Uterus (tissue), 4 donors: Measurements from ENCODE around the gene SMIM10L2A. TPM values are rescaled to one million over a fixed set of nuclear protein-coding genes. Genes with fewer than 3 reads are reported as not detected.
A peak's percentile ranks its signal among the peaks of the same experiment; 100 is the strongest.
"Not testable (repeated sequence)": the region's sequence is repeated elsewhere in the genome, so short reads cannot be mapped to it uniquely, and the experiment has no call there.

Experiments used
- DNase-seq, 2 donors: peaks; one replicate each; pipeline ENCODE4 v3.0.0-alpha.2; 2019 to 2020
- H3K27ac ChIP-seq, 2 donors: fragments of 200-600 bp; sonication (generic); 1 replicate in 1 of 2; 2 replicates in 1 of 2; pipeline ENCODE4 v1.5.1; 2016 to 2018
- H3K27me3 ChIP-seq, 2 donors: fragments of 200-600 bp; sonication (generic); one replicate each; pipeline ENCODE4 v1.5.1; 2018 to 2019; ENCODE audit warnings: control low read depth in 1 of 2
- H3K36me3 ChIP-seq, 2 donors: fragments of 200-600 bp; sonication (generic); one replicate each; pipeline ENCODE4 v1.5.1; 2019; ENCODE audit warnings: control low read depth in 1 of 2
- H3K4me1 ChIP-seq, 2 donors: fragments of 200-600 bp; sonication (generic); one replicate each; pipeline ENCODE4 v1.5.1; 2018 to 2019; ENCODE audit warnings: control low read depth in 1 of 2
- H3K4me3 ChIP-seq, 2 donors: fragments of 200-600 bp; sonication (generic); 1 replicate in 1 of 2; 2 replicates in 1 of 2; pipeline ENCODE4 v1.5.1; 2018 to 2019; ENCODE audit warnings: mild to moderate bottlenecking in 1 of 2
- H3K9me3 ChIP-seq, 2 donors: fragments of 200-600 bp; sonication (generic); one replicate each; pipeline ENCODE4 v1.5.1; 2019; ENCODE audit warnings: control low read depth in 1 of 2
- CTCF ChIP-seq, 4 experiments: fragments of 200-600 bp in 2 of 4; fragments of 450-650 bp in 2 of 4; sonication (generic) in 2 of 4; IDR thresholded peaks; one replicate each; pipeline ENCODE4 v1.5.1; 2016 to 2019; ENCODE audit warnings: antibody characterized with exemption in 4 of 4, mild to moderate bottlenecking in 2 of 4, moderate library complexity in 1 of 4
- POLR2A ChIP-seq, 2 donors: fragments of 450-650 bp; IDR thresholded peaks; one replicate each; pipeline ENCODE4 v1.6.1; 2016; ENCODE audit warnings: antibody characterized with exemption in 2 of 2, mild to moderate bottlenecking in 1 of 2, moderate library complexity in 1 of 2
- intact Hi-C: fragments of 100-400 bp; cut with DNase I; formaldehyde crosslinking; loops from one replicate; pipeline ENCODE4 v1.15.1; 2023; ENCODE audit warnings: low total_unique reads
- total RNA-seq, 4 donors: library from RNA; depleted of rRNA in 3 of 4; stranded (reverse); fragments of >200 nt in 3 of 4; gene quantifications; one replicate each; pipeline versions ENCODE4 v1.1.0 to v1.2.4, GENCODE V29; 2014 to 2023
- donor health status: DM: yes; HTN: yes; CAD: no.

SMIM10L2A gene
- total RNA-seq, 4 donors from 2014 or later, result 0.26 to 3.5 (median 2.8) TPM; not detected in 1

GRCh38 chrX:135453381-135453780, 31.6 kb downstream of the SMIM10L2A start:
- no peaks in the 10 kb centered on the region for H3K36me3 ChIP-seq
- no peaks in the 10 kb centered on the region for H3K9me3 ChIP-seq
- intact Hi-C loops, result no loop called here
- no peak overlapping the region for H3K4me3 ChIP-seq
- no peak for DNase-seq
- no peaks in the 10 kb centered on the region for H3K27me3 ChIP-seq
- no peak overlapping the region for H3K27ac ChIP-seq
- H3K4me1 ChIP-seq, result no peaks in the 10 kb centered on the region
- TF ChIP-seq POLR2A (IDR thresholded peaks at IDR 0.05) (no peak), CTCF (IDR thresholded peaks at IDR 0.05) (no peak)

GRCh38 chrX:135454816-135455215, 33.1 kb downstream of the SMIM10L2A start:
- no peak overlapping the region for H3K4me3 ChIP-seq

GRCh38 chrX:135461756-135462155, 40.0 kb downstream of the SMIM10L2A start:
- H3K36me3 ChIP-seq, H3K4me1 ChIP-seq, H3K4me3 ChIP-seq, H3K9me3 ChIP-seq, intact Hi-C loops, DNase-seq, H3K27ac ChIP-seq, H3K27me3 ChIP-seq: not testable (repeated sequence)

More at GRCh38 chrX:135454816-135455215, 33.1 kb downstream of the SMIM10L2A start:
- H3K27me3 ChIP-seq, result no peaks in the 10 kb centered on the region
- no peak overlapping the region for H3K27ac ChIP-seq
- intact Hi-C loops, result no loop called here
- no peak for DNase-seq
- H3K9me3 ChIP-seq, result no peaks in the 10 kb centered on the region
- no peaks in the 10 kb centered on the region for H3K4me1 ChIP-seq
- no peaks in the 10 kb centered on the region for H3K36me3 ChIP-seq
- TF ChIP-seq POLR2A (IDR thresholded peaks at IDR 0.05) (no peak), CTCF (IDR thresholded peaks at IDR 0.05) (no peak)

GRCh38 chrX:135463937-135464336, 42.2 kb downstream of the SMIM10L2A start:
- no peak for TF ChIP-seq CTCF (IDR thresholded peaks at IDR 0.05)
- no peak for TF ChIP-seq POLR2A (IDR thresholded peaks at IDR 0.05)
- Histone ChIP-seq H3K4me3 (no peak overlapping the region), H3K9me3 (no peaks in the 10 kb centered on the region), H3K36me3 (no peaks in the 10 kb centered on the region), H3K27me3 (no peaks in the 10 kb centered on the region), H3K27ac (no peak overlapping the region), H3K4me1 (no peaks in the 10 kb centered on the region)
- intact Hi-C loops, result no loop called here
- DNase-seq, result no peak

- H3K4me1 ChIP-seq, result no peaks in the 10 kb centered on the region
- intact Hi-C loops, result no loop called here
- H3K27me3 ChIP-seq, result no peaks in the 10 kb centered on the region
- no peak overlapping the region for H3K27ac ChIP-seq
- no peak overlapping the region for H3K4me3 ChIP-seq
- H3K9me3 ChIP-seq, result no peaks in the 10 kb centered on the region
- TF ChIP-seq CTCF (IDR thresholded peaks at IDR 0.05) (no peak), POLR2A (IDR thresholded peaks at IDR 0.05) (no peak)
- no peaks in the 10 kb centered on the region for H3K36me3 ChIP-seq
- DNase-seq, result no peak
These were observed 54.6 kb downstream of the SMIM10L2A start for GRCh38 chrX:135476378-135476777.

- no peak for TF ChIP-seq POLR2A (IDR thresholded peaks at IDR 0.05)
- TF ChIP-seq CTCF (IDR thresholded peaks at IDR 0.05), result peak in 1 of 4 experiments; percentile 13
- no peak overlapping the region for H3K27ac ChIP-seq
- intact Hi-C loops, result no loop called here
- H3K4me1 ChIP-seq, result no peaks in the 10 kb centered on the region
- DNase-seq, result peak in 1 of 2 donors; percentile 45
- no peak overlapping the region for H3K4me3 ChIP-seq
- no peaks in the 10 kb centered on the region for H3K9me3 ChIP-seq
- H3K27me3 ChIP-seq, result no peaks in the 10 kb centered on the region
- H3K36me3 ChIP-seq, result no peaks in the 10 kb centered on the region
These were observed 55.8 kb downstream of the SMIM10L2A start for GRCh38 chrX:135477576-135477975.
